Central memory CD8-positive, alpha-beta T cell (primary cell): Measurements from ENCODE around the gene KCNMA1.

Experiments
- ATAC-seq: fragments of 150-1000 bp; cut with Tn5 transposase; replicated peaks from 2 replicates; pipeline ENCODE4 v1.10.0; 2022; ENCODE audit warnings: mild to moderate bottlenecking, moderate FRiP score, moderate number of reproducible peaks; ENCODE audit not compliant: poor library complexity, severe bottlenecking; ENCODE audit errors: extremely low read depth
- DNase-seq, 2 donors: peaks; one replicate each; pipeline ENCODE4 v3.0.0; 2021; ENCODE audit warnings: low spot score in 2 of 2
- H3K27ac Mint-ChIP-seq: one replicate; pipeline ENCODE4 v1.8.0; 2022; ENCODE audit warnings: low read depth, mild to moderate bottlenecking, moderate library complexity, mixed read lengths
- H3K27me3 Mint-ChIP-seq: one replicate; pipeline ENCODE4 v1.8.0; 2022; ENCODE audit warnings: mixed read lengths
- H3K36me3 Mint-ChIP-seq: one replicate; pipeline ENCODE4 v1.8.0; 2022; ENCODE audit warnings: mild to moderate bottlenecking, moderate library complexity, mixed read lengths; ENCODE audit not compliant: insufficient read depth
- H3K4me1 Mint-ChIP-seq: one replicate; pipeline ENCODE4 v1.8.0; 2022; ENCODE audit warnings: mixed read lengths
- H3K4me3 Mint-ChIP-seq: one replicate; pipeline ENCODE4 v1.8.0; 2022; ENCODE audit warnings: mild to moderate bottlenecking, moderate library complexity, mixed read lengths
- H3K9me3 Mint-ChIP-seq: one replicate; pipeline ENCODE4 v1.8.0; 2022; ENCODE audit warnings: mixed read lengths

Gene KCNMA1

GRCh38 chr10:77537071-77537470 is 100.5 kb downstream of the KCNMA1 start:
- Mint-ChIP-seq H3K4me1 (no peaks in the 10 kb centered on the region), H3K4me3 (no peak overlapping the region), H3K27me3 (peaks cover 2% of the 10 kb centered on the region), H3K9me3 (no peaks in the 10 kb centered on the region), H3K36me3 (no peaks in the 10 kb centered on the region), H3K27ac (no peak overlapping the region)
- DNase-seq (no peak), ATAC-seq (no peak)

DNA sequence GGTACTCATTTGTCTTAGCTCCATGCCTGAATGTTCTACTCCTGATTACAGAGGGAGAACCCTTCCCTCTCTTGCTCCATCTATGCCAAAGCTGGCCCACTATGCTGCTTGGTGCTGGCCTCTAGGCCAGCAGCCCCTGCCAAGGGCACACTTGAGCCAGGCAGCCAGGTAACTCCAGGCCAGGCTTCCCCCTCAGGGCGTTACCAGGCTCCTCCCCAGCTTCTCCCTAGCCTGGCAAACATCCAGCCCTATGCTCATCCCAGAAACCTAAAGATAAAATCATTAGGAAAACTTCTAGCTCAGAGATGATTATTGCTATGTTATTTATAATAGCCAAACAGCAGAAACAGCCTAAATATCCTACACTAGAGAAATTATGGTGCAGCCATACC is 103.7 kb downstream of the KCNMA1 start:
- H3K4me3 Mint-ChIP-seq, result no peak overlapping the region
- ATAC-seq (no peak), DNase-seq (no peak)
- no peaks in the 10 kb centered on the region for H3K36me3 Mint-ChIP-seq
- peaks cover 18% of the 10 kb centered on the region for H3K27me3 Mint-ChIP-seq
- H3K27ac Mint-ChIP-seq, result no peak overlapping the region
- no peaks in the 10 kb centered on the region for H3K4me1 Mint-ChIP-seq
- H3K9me3 Mint-ChIP-seq, result no peaks in the 10 kb centered on the region

GRCh38 chr10:77533146-77533886 is 104.3 kb downstream of the KCNMA1 start:
- H3K27me3 Mint-ChIP-seq, result peaks cover 18% of the 10 kb centered on the region
- no peaks in the 10 kb centered on the region for H3K36me3 Mint-ChIP-seq
- DNase-seq (no peak), ATAC-seq (no peak)
- H3K27ac Mint-ChIP-seq, result no peak overlapping the region
- no peaks in the 10 kb centered on the region for H3K9me3 Mint-ChIP-seq
- H3K4me1 Mint-ChIP-seq, result no peaks in the 10 kb centered on the region
- H3K4me3 Mint-ChIP-seq, result no peak overlapping the region

DNA sequence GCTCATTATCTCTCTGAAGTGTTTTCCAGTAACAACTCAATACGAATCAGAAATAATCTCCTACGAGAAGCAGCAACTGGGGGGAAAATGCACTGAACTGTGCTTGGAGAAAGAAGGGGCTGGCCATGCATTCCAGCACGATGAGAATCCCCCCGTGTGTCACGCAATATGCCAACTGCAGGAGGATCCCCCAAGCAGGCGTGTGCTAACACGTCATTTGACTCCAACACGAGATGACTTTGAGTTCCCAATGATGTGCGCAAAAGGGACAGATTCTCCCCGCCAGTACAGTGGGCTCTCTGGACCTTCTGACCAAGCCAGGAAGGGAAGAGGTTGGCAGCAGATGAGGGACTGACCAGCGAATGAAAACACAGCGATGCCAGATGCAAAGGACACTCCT is 105.5 kb downstream of the KCNMA1 start:
- H3K4me1 Mint-ChIP-seq, result no peaks in the 10 kb centered on the region
- peaks cover 18% of the 10 kb centered on the region for H3K27me3 Mint-ChIP-seq
- ATAC-seq (no peak), DNase-seq (no peak)
- H3K36me3 Mint-ChIP-seq, result no peaks in the 10 kb centered on the region
- no peaks in the 10 kb centered on the region for H3K9me3 Mint-ChIP-seq
- H3K27ac Mint-ChIP-seq, result no peak overlapping the region
- H3K4me3 Mint-ChIP-seq, result no peak overlapping the region

DNA sequence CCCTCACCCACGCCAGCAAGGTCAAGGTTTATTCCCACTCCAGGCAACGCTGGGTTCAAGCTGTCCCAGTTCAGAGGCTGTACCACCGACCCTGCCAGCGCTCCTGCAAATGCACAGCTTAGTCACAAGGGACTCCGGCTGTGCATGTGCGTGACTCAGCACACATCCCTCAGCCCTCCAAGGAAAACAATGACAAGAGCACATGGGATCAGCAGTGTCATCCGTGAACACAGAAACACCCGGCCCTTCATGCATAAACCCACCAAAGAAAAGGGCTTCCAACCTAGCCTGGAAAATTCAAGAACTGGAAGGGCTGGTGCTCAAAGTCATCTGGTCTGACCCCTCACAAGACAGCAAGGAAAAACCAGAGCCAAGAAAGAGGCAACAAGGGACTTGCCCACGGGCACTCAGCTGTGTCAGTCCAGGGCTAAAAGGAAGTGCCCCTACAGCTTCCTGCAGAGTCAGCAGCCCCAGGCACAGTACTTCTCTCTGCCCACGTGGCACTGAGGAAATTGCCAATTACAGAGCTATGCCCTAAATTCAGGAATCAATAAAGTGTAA is 106.1 kb downstream of the KCNMA1 start:
- DNase-seq, result no peak
- no peaks in the 10 kb centered on the region for H3K9me3 Mint-ChIP-seq
- no peaks in the 10 kb centered on the region for H3K36me3 Mint-ChIP-seq
- H3K27me3 Mint-ChIP-seq, result peaks cover 18% of the 10 kb centered on the region
- H3K4me3 Mint-ChIP-seq, result no peak overlapping the region
- H3K27ac Mint-ChIP-seq, result no peak overlapping the region
- H3K4me1 Mint-ChIP-seq, result no peaks in the 10 kb centered on the region
- no peak for ATAC-seq

DNA sequence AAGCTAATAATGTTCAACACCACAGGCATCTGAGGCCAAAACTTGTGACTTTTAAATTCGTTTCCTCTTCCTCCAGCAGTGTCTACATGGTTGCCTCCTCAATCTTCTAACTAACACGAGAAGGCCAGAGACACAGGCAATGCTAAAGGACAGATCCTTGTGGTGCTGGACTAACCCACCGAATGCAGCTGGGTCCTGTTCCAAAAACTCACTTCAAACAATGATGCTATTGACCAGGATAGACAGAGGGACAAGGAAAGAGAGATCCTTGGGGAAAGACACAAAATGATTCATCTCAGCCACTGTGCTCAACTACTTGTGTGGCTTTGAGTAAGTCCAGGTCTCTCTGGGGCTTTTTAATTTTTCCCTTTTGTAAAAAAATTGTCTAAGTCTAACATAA is 107.6 kb downstream of the KCNMA1 start:
- Mint-ChIP-seq H3K9me3 (no peaks in the 10 kb centered on the region), H3K4me3 (no peak overlapping the region), H3K36me3 (no peaks in the 10 kb centered on the region), H3K27ac (no peak overlapping the region), H3K4me1 (no peaks in the 10 kb centered on the region), H3K27me3 (peaks cover 18% of the 10 kb centered on the region)
- DNase-seq (no peak), ATAC-seq (no peak)

DNA sequence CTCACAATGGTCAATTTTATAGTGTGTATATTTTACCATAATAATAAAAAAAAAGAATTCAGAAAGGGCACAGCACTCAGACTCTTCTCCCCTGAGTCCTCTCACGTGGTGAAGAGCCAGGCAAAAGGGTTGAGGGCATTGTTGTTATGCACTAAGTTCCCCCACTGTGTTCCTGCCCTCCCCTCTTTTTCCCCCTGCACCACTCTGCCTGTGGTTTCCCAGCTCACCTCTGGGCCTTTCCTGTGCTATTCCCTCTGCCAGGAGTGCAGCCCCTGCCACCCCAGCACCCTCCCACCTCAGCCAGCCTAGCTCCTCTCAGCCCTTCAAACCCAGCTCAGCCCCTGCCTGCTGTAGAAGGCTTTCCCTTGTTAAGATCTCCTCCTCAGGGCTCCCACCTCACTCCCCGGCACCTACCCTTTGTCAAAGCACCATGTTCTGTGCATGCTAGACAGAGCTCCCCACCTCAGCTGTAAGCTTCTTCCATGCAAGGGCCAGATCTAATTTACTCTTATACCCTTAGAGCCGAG is 108.5 kb downstream of the KCNMA1 start:
- Mint-ChIP-seq H3K36me3 (no peaks in the 10 kb centered on the region), H3K27me3 (peaks cover 18% of the 10 kb centered on the region), H3K27ac (no peak overlapping the region), H3K9me3 (no peaks in the 10 kb centered on the region), H3K4me1 (no peaks in the 10 kb centered on the region), H3K4me3 (no peak overlapping the region)
- ATAC-seq (no peak), DNase-seq (no peak)

- H3K27ac Mint-ChIP-seq, result no peak overlapping the region
- H3K4me3 Mint-ChIP-seq, result no peak overlapping the region
- H3K4me1 Mint-ChIP-seq, result no peaks in the 10 kb centered on the region
- DNase-seq, result no peak
- no peak for ATAC-seq
- no peaks in the 10 kb centered on the region for H3K9me3 Mint-ChIP-seq
- no peaks in the 10 kb centered on the region for H3K36me3 Mint-ChIP-seq
- peaks cover 31% of the 10 kb centered on the region for H3K27me3 Mint-ChIP-seq
Observed at GRCh38 chr10:77527839-77528238, 109.8 kb downstream of the KCNMA1 start.

DNA sequence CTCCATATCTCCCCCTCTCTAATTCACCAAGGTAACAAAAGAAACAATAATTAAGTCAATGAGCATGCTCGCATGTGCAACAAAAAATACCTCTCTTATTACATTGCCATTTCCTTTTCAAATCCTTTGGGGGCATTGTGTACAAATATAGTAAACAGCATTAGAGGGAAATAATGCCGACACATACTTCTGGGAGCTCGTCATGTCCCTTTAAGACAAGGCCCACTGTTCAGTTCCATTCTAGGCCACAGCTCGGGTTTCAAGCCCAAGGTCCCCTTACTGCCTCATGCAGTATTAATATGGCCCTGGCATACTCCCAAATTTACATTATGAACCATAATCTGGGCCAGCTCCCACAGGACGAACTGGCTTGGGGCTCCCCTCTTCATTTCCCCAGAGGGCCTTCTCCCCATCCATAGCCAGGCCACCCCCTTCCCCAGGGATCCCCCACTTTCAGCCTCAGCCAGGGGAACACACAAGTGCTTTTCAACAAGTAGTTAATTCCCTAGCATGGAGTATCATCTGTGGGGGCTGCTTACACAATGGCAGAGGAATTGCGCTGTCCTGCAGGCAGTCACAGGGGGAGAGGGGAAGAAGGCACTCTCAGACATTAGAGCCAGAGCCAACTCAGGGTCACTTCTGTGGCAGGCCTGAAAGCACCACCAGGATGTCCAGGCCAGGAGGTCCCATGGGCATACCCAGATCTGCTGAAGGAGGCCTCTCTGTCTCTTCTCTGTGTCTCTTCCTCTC is 110.6 kb downstream of the KCNMA1 start:
- Mint-ChIP-seq H3K4me3 (no peak overlapping the region), H3K9me3 (no peaks in the 10 kb centered on the region), H3K27ac (no peak overlapping the region), H3K4me1 (no peaks in the 10 kb centered on the region), H3K27me3 (peaks cover 37% of the 10 kb centered on the region), H3K36me3 (no peaks in the 10 kb centered on the region)
- DNase-seq (no peak), ATAC-seq (no peak)

DNA sequence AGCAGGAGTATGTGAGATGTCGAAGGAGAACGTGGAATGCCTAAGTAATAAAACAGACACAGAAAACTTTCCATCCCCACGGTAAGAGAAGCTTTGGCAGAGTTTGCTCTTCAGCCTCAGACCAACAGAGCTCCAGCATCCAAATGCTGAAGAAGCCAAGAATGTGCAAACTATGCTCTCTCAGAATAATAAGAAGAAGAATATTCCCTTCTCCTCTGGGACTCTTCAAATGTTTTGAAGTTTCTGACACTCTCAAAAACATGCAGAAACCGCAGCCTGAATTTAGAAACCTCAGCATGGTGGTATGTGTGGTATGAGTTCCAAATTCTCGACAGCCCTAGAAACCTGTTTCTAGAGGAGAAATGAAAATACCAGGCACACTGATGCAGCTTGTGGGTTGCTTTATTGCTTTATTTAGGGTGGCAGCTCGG is 113.3 kb downstream of the KCNMA1 start:
- no peaks in the 10 kb centered on the region for H3K4me1 Mint-ChIP-seq
- no peaks in the 10 kb centered on the region for H3K36me3 Mint-ChIP-seq
- peaks cover 33% of the 10 kb centered on the region for H3K27me3 Mint-ChIP-seq
- ATAC-seq, result no peak
- H3K9me3 Mint-ChIP-seq, result no peaks in the 10 kb centered on the region
- H3K4me3 Mint-ChIP-seq, result no peak overlapping the region
- H3K27ac Mint-ChIP-seq, result no peak overlapping the region
- no peak for DNase-seq

GRCh38 chr10:77522268-77522809 is 115.3 kb downstream of the KCNMA1 start:
- H3K36me3 Mint-ChIP-seq, result no peaks in the 10 kb centered on the region
- DNase-seq, result no peak
- no peak overlapping the region for H3K27ac Mint-ChIP-seq
- no peak for ATAC-seq
- no peak overlapping the region for H3K4me3 Mint-ChIP-seq
- peaks cover 33% of the 10 kb centered on the region for H3K27me3 Mint-ChIP-seq
- H3K4me1 Mint-ChIP-seq, result no peaks in the 10 kb centered on the region
- H3K9me3 Mint-ChIP-seq, result no peaks in the 10 kb centered on the region

DNA sequence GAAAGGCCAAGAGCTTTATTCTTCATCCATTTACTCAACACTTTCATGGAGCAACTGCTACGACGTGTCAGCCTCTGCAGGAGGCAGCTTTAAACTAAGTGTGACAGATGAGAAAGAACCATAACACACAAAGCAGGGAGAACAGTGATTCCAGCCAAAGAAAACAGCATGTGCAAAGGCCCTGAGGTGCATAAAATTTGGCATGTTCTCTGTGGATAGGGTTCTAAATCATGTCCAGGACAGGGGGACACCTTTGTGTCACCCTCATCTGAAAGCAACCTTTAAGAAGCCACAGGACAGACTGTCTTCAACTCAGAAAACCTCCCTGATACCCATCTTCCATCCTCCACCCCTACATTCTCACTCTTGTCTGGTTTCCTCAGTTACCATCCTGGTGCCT is 116.6 kb downstream of the KCNMA1 start:
- no peak for DNase-seq
- H3K36me3 Mint-ChIP-seq, result no peaks in the 10 kb centered on the region
- no peak overlapping the region for H3K4me3 Mint-ChIP-seq
- no peaks in the 10 kb centered on the region for H3K4me1 Mint-ChIP-seq
- H3K27ac Mint-ChIP-seq, result no peak overlapping the region
- peaks cover 41% of the 10 kb centered on the region for H3K27me3 Mint-ChIP-seq
- no peaks in the 10 kb centered on the region for H3K9me3 Mint-ChIP-seq
- ATAC-seq, result no peak
